KOPT-K1 (cell line): ENCODE data around the gene IGF2R.

Experiments
- H3K27ac ChIP-seq: fragments of 200-600 bp; sonication (generic); 2 replicates; pipeline ENCODE4 v1.5.1; 2016; ENCODE audit warnings: antibody characterized with exemption, mild to moderate bottlenecking, low read depth, low read length; ENCODE audit not compliant: poor library complexity, severe bottlenecking
- H3K36me3 ChIP-seq: fragments of 200-600 bp; sonication (generic); 2 replicates; pipeline ENCODE4 v1.5.1; 2017; ENCODE audit warnings: antibody characterized with exemption, mild to moderate bottlenecking, low read length, moderate library complexity; ENCODE audit not compliant: insufficient read depth
- H3K9me3 ChIP-seq: fragments of 200-600 bp; sonication (generic); 2 replicates; pipeline ENCODE4 v1.5.1; 2017; ENCODE audit warnings: antibody characterized with exemption, low read length, mild to moderate bottlenecking; ENCODE audit not compliant: insufficient read depth, poor library complexity, severe bottlenecking

IGF2R gene

GRCh38 chr6:160032538-160032937, 63.7 kb downstream of the IGF2R start:
- H3K9me3 ChIP-seq: no peaks in the 10 kb centered on the region
- peaks cover 83% of the 10 kb centered on the region for H3K36me3 ChIP-seq
- H3K27ac ChIP-seq: no peak overlapping the region

GRCh38 chr6:160034036-160034930, 65.4 kb downstream of the IGF2R start:
- no peak overlapping the region for H3K27ac ChIP-seq
- no peaks in the 10 kb centered on the region for H3K9me3 ChIP-seq
- peaks cover 95% of the 10 kb centered on the region for H3K36me3 ChIP-seq

- Histone ChIP-seq H3K9me3 (no peaks in the 10 kb centered on the region), H3K27ac (no peak overlapping the region), H3K36me3 (peaks cover 98% of the 10 kb centered on the region)
Observed at GRCh38 chr6:160035241-160035640, 66.4 kb downstream of the IGF2R start.

DNA sequence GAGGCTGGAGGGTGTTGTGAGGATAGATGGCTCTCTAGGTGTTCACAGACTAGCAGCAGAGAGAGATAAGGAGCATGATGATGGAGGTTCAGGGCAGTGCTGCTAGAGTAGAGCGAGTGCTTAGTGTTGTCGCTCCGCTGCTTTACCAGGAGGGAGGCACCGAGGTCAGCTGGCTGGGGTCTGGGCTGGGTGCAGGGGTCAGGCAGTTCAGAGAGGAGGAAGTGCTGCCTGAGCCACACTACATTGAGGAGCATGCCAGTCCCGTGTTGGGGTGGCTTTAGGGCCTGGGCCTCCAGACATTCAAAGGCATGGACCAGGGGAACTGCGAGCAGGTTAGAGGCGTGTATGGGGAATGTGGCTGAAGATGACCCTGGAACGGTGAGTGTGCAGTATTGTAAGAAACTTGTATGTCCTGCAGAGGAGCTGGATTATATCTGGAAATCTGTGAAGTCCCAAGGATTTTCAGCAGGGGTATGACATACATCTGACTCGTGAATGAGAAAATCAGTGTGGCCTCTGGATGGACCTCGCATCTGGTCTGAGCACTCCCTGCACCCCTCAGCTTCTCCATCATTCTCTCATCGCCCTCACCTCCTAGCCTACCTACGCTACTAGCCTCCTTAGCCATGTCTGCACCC, 66.9 kb downstream of the IGF2R start:
- no peaks in the 10 kb centered on the region for H3K9me3 ChIP-seq
- H3K27ac ChIP-seq: no peak overlapping the region
- H3K36me3 ChIP-seq: peaks cover 98% of the 10 kb centered on the region

DNA sequence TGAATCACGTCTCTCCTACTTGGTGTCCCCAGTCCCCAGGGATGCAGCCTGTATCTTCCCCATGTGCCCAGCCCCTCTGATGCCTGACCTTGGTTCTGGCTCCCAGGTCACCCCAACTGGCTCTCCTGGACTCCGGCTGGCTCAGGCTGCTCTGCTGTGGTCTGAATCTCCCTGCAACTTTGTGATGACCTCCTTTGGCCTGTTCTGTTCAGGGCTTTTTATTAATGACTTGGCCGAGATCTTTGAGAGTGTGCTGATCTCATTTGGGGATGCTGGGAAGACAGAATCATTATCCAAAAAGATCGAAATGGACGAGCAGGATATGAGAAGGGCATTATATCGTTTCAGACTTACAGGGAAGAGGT, 67.4 kb downstream of the IGF2R start:
- Histone ChIP-seq H3K36me3 (peaks cover 98% of the 10 kb centered on the region), H3K9me3 (no peaks in the 10 kb centered on the region), H3K27ac (no peak overlapping the region)

DNA sequence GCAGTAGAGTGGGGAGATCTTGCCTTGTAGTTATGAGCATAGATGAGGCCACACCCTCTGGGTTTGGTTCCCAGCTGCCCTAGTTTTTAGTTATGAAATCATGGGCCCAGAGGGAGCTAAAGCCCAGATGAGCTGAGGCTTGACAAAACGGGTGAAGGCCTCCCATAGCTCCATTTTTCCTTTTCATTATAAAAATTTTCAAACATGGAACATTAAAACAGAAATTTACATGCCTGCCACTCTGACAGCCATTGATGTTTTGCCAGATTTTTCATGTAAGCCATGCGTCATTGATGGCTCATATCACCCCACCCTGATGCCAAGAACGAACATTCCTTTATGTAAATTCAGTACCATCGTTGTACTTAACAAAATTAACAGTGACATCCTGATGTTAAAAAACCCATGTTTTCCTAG, 67.9 kb downstream of the IGF2R start:
- peaks cover 98% of the 10 kb centered on the region for H3K36me3 ChIP-seq
- no peaks in the 10 kb centered on the region for H3K9me3 ChIP-seq
- H3K27ac ChIP-seq: no peak overlapping the region

GRCh38 chr6:160038479-160038878, 69.6 kb downstream of the IGF2R start:
- peak overlapping the region; percentile 8 for H3K27ac ChIP-seq
- no peaks in the 10 kb centered on the region for H3K9me3 ChIP-seq
- peaks cover 98% of the 10 kb centered on the region for H3K36me3 ChIP-seq

- H3K9me3 ChIP-seq: no peaks in the 10 kb centered on the region
- peaks cover 98% of the 10 kb centered on the region for H3K36me3 ChIP-seq
- H3K27ac ChIP-seq: no peak overlapping the region
Observed at GRCh38 chr6:160039441-160039840, 70.6 kb downstream of the IGF2R start.

DNA sequence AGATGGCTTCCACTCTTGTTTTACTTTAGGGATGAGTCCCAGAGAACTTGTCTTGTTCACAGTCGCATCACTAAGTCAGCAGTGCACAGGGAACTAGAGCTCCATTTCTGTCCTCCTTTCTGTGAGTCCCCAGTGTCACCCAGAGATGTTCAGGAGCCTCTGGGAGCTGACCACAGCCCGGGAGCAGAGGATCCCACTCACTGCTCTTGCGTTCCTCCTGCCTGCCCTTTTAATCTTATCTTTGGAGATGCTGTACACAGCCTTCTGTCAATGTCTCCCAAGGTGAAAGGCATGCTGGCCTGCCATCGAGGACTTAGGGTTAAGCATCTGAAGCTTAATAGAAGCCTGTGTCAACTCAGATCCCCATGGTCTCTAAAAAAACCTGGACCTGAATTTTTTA, 71.2 kb downstream of the IGF2R start:
- no peak overlapping the region for H3K27ac ChIP-seq
- H3K36me3 ChIP-seq: peaks cover 98% of the 10 kb centered on the region
- no peaks in the 10 kb centered on the region for H3K9me3 ChIP-seq

GRCh38 chr6:160040527-160041264, 71.8 kb downstream of the IGF2R start:
- Histone ChIP-seq H3K27ac (peak overlapping the region; percentile 30), H3K9me3 (no peaks in the 10 kb centered on the region), H3K36me3 (peaks cover 98% of the 10 kb centered on the region)

DNA sequence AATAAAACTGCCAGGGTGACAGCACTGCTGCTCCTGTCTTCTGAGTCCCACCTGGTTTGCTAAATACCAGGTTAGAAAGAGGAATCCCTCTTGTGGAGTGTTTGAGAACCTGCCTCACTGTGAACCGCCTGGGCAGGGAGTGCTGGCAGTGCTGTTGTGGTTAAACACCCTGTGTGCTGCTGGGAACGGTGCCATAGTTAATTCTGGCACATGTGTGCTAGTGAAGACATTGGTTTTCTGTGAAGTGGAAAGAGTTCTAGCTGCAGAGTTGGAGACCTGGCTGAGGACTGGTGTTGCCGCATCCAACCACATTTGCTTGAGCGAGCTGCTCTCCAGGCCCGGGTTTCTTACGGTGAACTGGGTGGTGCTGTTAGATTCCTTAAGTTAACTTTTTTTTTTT, 72.7 kb downstream of the IGF2R start:
- Histone ChIP-seq H3K9me3 (no peaks in the 10 kb centered on the region), H3K36me3 (peaks cover 98% of the 10 kb centered on the region), H3K27ac (peak overlapping the region; percentile 30)

- Histone ChIP-seq H3K36me3 (peaks cover 98% of the 10 kb centered on the region), H3K27ac (peak overlapping the region; percentile 30), H3K9me3 (no peaks in the 10 kb centered on the region)
Observed at GRCh38 chr6:160042014-160042773, 73.3 kb downstream of the IGF2R start.

DNA sequence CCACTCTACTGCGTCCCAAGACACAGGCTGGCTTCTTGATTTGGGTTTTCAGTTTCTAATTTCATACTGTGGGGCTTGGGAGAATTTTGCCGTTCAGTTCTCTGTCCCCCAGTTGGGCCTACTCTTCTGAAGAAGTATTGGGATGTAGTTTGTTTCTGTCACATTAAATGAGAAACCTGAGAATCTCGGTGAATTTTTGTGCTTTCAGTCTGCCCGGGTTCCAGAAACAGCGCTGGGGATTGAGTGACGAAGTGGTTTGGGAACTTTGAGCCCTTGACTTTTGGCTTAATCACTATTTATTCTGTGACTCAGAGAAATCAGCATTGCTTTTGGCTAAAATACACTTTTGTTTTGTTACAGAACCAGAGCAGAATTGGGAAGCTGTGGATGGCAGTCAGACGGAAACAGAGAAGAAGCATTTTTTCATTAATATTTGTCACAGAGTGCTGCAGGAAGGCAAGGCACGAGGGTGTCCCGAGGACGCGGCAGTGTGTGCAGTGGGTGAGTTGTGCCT, 74.0 kb downstream of the IGF2R start:
- Histone ChIP-seq H3K9me3 (no peaks in the 10 kb centered on the region), H3K27ac (no peak overlapping the region), H3K36me3 (peaks cover 98% of the 10 kb centered on the region)

DNA sequence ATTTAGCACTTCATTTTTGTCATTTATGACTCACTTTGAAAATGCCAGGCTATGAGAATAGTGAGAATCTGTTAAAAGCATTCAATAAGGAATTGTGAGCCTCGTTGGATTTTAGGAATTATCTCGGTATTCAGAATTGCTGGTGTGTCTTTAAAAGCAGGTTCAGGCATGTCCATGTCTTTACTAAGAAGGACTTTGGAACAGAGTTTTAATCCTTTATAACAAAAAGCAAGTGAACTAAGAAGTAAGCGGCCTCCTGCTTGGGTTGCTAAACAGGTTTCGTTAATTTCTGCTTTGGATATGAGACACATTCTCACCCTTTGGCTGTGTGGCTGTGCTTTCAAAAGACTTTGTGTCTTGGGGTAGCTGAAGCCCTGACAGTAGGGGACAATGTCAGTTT, 74.9 kb downstream of the IGF2R start:
- Histone ChIP-seq H3K27ac (no peak overlapping the region), H3K9me3 (no peaks in the 10 kb centered on the region), H3K36me3 (peaks cover 98% of the 10 kb centered on the region)
